ENCODE measurements around the gene MEGF11.

DNA sequence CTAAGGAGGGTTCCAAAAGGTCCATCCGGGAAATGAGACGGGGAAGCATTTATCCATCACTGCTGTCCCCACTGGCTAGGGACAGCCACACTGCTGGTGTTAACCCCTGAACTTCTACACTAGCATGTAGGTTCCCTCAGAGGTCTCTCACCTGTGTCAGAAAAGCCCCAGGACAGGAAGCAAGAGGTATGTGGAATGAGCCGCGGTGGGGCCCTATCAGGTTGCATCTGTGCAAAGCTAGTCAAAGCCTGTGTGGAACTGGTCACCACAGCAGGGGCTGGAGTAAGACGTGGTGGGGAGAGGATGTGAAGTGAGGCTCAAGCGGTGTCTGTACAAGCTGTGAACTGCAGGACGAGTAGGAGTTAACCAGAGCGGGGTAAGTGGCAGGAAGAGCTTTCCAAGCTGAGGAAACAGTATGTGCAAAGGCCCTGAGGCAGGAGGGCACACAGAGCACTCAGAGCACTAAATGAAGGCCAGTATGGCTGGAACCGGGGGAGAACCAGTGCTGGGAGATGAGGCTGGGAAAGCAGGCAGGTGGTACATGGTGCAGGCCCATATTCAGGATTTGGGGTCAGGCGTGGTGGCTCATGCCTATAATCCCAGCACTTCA is 57.8 kb downstream of the MEGF11 start:
- TF ChIP-seq, protein P1, sequence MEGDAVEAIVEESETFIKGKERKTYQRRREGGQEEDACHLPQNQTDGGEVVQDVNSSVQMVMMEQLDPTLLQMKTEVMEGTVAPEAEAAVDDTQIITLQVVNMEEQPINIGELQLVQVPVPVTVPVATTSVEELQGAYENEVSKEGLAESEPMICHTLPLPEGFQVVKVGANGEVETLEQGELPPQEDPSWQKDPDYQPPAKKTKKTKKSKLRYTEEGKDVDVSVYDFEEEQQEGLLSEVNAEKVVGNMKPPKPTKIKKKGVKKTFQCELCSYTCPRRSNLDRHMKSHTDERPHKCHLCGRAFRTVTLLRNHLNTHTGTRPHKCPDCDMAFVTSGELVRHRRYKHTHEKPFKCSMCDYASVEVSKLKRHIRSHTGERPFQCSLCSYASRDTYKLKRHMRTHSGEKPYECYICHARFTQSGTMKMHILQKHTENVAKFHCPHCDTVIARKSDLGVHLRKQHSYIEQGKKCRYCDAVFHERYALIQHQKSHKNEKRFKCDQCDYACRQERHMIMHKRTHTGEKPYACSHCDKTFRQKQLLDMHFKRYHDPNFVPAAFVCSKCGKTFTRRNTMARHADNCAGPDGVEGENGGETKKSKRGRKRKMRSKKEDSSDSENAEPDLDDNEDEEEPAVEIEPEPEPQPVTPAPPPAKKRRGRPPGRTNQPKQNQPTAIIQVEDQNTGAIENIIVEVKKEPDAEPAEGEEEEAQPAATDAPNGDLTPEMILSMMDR (IDR thresholded peaks at IDR 0.05), result no peak
- TF ChIP-seq POLR2A (IDR thresholded peaks at IDR 0.05), result no peak

Data from uterus (tissue), 2 donors.